GM23248 (cell line): ENCODE measurements around the gene RIT2. TPM values are rescaled to one million over a fixed set of nuclear protein-coding genes. Genes with fewer than 3 reads are reported as not detected.

Source experiments
- DNase-seq: peaks from one replicate; pipeline ENCODE4 v3.0.0-alpha.2; 2015
- H2AFZ ChIP-seq: fragments of 200-600 bp; sonication (generic); 2 replicates; pipeline ENCODE4 v1.6.1; 2016; ENCODE audit warnings: antibody characterized with exemption
- H3F3A ChIP-seq: fragments of 200-600 bp; sonication (generic); 2 replicates; pipeline ENCODE4 v1.6.1; 2016; ENCODE audit warnings: mild to moderate bottlenecking, antibody characterized with exemption, mixed run types; ENCODE audit not compliant: insufficient read depth
- H3K27ac ChIP-seq: fragments of 200-600 bp; sonication (generic); 2 replicates; pipeline ENCODE4 v1.5.1; 2016; ENCODE audit warnings: mild to moderate bottlenecking
- H3K27me3 ChIP-seq: fragments of 200-600 bp; sonication (generic); replicated peaks from 2 replicates; pipeline ENCODE4 v1.6.1; 2016; ENCODE audit warnings: mild to moderate bottlenecking; ENCODE audit not compliant: insufficient read depth
- H3K36me3 ChIP-seq: fragments of 200-600 bp; sonication (generic); 2 replicates; pipeline ENCODE4 v1.6.1; 2016; ENCODE audit warnings: low read depth, mild to moderate bottlenecking
- H3K4me1 ChIP-seq: fragments of 200-600 bp; sonication (generic); 2 replicates; pipeline ENCODE4 v1.6.1; 2016; ENCODE audit warnings: mild to moderate bottlenecking; ENCODE audit not compliant: insufficient read depth
- H3K4me2 ChIP-seq: fragments of 200-600 bp; sonication (generic); one replicate; pipeline ENCODE4 v1.6.1; 2016; ENCODE audit warnings: mild to moderate bottlenecking; ENCODE audit not compliant: unreplicated experiment
- H3K4me3 ChIP-seq: fragments of 200-600 bp; sonication (generic); 2 replicates; pipeline ENCODE4 v1.5.1; 2016; ENCODE audit warnings: mild to moderate bottlenecking
- H3K79me2 ChIP-seq: fragments of 200-600 bp; sonication (generic); 2 replicates; pipeline ENCODE4 v1.6.1; 2016; ENCODE audit warnings: mild to moderate bottlenecking; ENCODE audit not compliant: insufficient read depth
- H3K9ac ChIP-seq: fragments of 200-600 bp; sonication (generic); 2 replicates; pipeline ENCODE4 v1.6.1; 2016; ENCODE audit warnings: mild to moderate bottlenecking
- H3K9me2 ChIP-seq: fragments of 200-600 bp; sonication (generic); 2 replicates; pipeline ENCODE4 v1.6.1; 2016; ENCODE audit warnings: mixed run types, mild to moderate bottlenecking, moderate library complexity; ENCODE audit not compliant: insufficient read depth
- H3K9me3 ChIP-seq: fragments of 200-600 bp; sonication (generic); one replicate; pipeline ENCODE4 v1.6.1; 2017; ENCODE audit warnings: low read depth
- H4K20me1 ChIP-seq: fragments of 200-600 bp; sonication (generic); 2 replicates; pipeline ENCODE4 v1.6.0; 2016; ENCODE audit not compliant: insufficient read depth
- EZH2 ChIP-seq: fragments of 200-600 bp; sonication (generic); IDR thresholded peaks from 2 replicates; pipeline ENCODE4 v1.6.1; 2018; ENCODE audit warnings: antibody characterized with exemption, mild to moderate bottlenecking; ENCODE audit not compliant: insufficient read depth, poor library complexity, severe bottlenecking
- EZH2phosphoT487 ChIP-seq: fragments of 200-600 bp; sonication (generic); IDR thresholded peaks from 2 replicates; pipeline ENCODE4 v1.6.1; 2018; ENCODE audit warnings: antibody characterized with exemption, moderate library complexity, mild to moderate bottlenecking, low read depth; ENCODE audit not compliant: insufficient read depth
- WGBS, 2 experiments: methylation state at CpG; one replicate each; pipeline ENCODE4 v1.1.6; 2015 to 2017; ENCODE audit warnings: low lambda C conversion rate in 2 of 2, low coverage in 1 of 2; ENCODE audit errors: missing lambda C conversion rate in 2 of 2; 5-methylcytosine and 5-hydroxymethylcytosine counted together
- in situ Hi-C: fragments of 300-500 bp; cut with MboI; formaldehyde crosslinking; loops from 2 replicates; pipeline ENCODE4 v1.15.0; 2020
- polyA plus RNA-seq: library from polyadenylated mRNA; unstranded; fragments of >200 nt; fragmentation: Nextera tagmentation; extraction: Ambion mirVana; gene quantifications from 2 replicates; pipeline ENCODE4 v1.2.1, GENCODE V29; 2016
- total RNA-seq: library from RNA; depleted of rRNA; stranded (reverse); fragments of >200 nt; shearing (Covaris generic); gene quantifications from 2 replicates; pipeline ENCODE4 v1.2.3, GENCODE V29; 2014

Gene RIT2
- total and polyA plus RNA-seq, 2 experiments from 2014 or later, result not detected

GRCh38 chr18:43073771-43074170 is 41.7 kb downstream of the RIT2 start:
- in situ Hi-C loops, result no loop called here

DNA sequence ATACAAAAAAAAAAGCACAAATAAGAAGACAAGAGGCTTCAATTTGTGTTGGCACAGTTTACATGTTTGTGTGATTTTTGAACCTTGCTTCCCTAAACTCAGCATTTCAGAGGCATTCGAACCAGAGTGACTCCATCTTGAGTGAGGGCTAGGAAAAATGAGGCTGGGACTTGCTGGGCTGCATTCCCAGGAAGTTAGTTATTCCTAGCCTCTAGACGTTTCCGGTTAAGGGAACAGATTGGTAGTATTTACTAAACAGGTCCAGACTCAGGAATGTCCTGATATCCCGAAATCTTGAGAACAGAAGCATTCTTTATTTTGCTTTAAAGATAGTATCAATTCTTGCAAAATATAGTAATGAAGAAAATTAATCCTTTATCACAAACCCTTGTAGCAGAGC is 46.7 kb downstream of the RIT2 start:
- Histone ChIP-seq H3K9me2 (no peaks in the 10 kb centered on the region), H2AFZ (no peak overlapping the region), H3K9ac (no peak overlapping the region), H3K9me3 (no peaks in the 10 kb centered on the region), H3K27ac (no peak overlapping the region), H3K4me3 (no peak overlapping the region), H4K20me1 (no peaks in the 10 kb centered on the region), H3K36me3 (no peaks in the 10 kb centered on the region), H3F3A (no peaks in the 10 kb centered on the region), H3K79me2 (no peaks in the 10 kb centered on the region), H3K27me3 (no peaks in the 10 kb centered on the region), H3K4me2 (no peak overlapping the region), H3K4me1 (no peaks in the 10 kb centered on the region)
- DNase-seq, result no peak
- WGBS, 2 experiments, result 27 to 29% methylated on average over 4 of the region's 4 CpGs
- in situ Hi-C loops, result no loop called here
- TF ChIP-seq EZH2phosphoT487, result no peak
- no peak for TF ChIP-seq EZH2

More at GRCh38 chr18:43073771-43074170, 41.7 kb downstream of the RIT2 start:
- 28 to 44% methylated on average over 1 of the region's 1 CpG for WGBS, 2 experiments
- no peaks in the 10 kb centered on the region for H3K9me2 ChIP-seq
- DNase-seq, result no peak
- no peaks in the 10 kb centered on the region for H4K20me1 ChIP-seq
- TF ChIP-seq EZH2phosphoT487 (no peak), EZH2 (no peak)
- H3K79me2 ChIP-seq, result no peaks in the 10 kb centered on the region
- no peaks in the 10 kb centered on the region for H3F3A ChIP-seq
- H2AFZ ChIP-seq, result no peak overlapping the region
- H3K4me2 ChIP-seq, result no peak overlapping the region
- no peaks in the 10 kb centered on the region for H3K36me3 ChIP-seq
- no peaks in the 10 kb centered on the region for H3K27me3 ChIP-seq
- no peaks in the 10 kb centered on the region for H3K9me3 ChIP-seq
- H3K9ac ChIP-seq, result no peak overlapping the region
- no peaks in the 10 kb centered on the region for H3K4me1 ChIP-seq
- no peak overlapping the region for H3K4me3 ChIP-seq
- no peak overlapping the region for H3K27ac ChIP-seq

- no peak overlapping the region for H2AFZ ChIP-seq
- no peak overlapping the region for H3K9ac ChIP-seq
- no peak overlapping the region for H3K4me3 ChIP-seq
- no peaks in the 10 kb centered on the region for H3F3A ChIP-seq
- no peaks in the 10 kb centered on the region for H3K79me2 ChIP-seq
- no peaks in the 10 kb centered on the region for H3K4me1 ChIP-seq
- in situ Hi-C loops, result no loop called here
- H3K9me3 ChIP-seq, result no peaks in the 10 kb centered on the region
- no peaks in the 10 kb centered on the region for H3K36me3 ChIP-seq
- H3K27me3 ChIP-seq, result no peaks in the 10 kb centered on the region
- no peak overlapping the region for H3K27ac ChIP-seq
- TF ChIP-seq EZH2phosphoT487 (no peak), EZH2 (no peak)
- DNase-seq, result no peak
- H4K20me1 ChIP-seq, result no peaks in the 10 kb centered on the region
- no peak overlapping the region for H3K4me2 ChIP-seq
- 24 to 31% methylated on average over 1 of the region's 1 CpG for WGBS, 2 experiments
- no peaks in the 10 kb centered on the region for H3K9me2 ChIP-seq
Measured at GRCh38 chr18:43067570-43067969, 47.9 kb downstream of the RIT2 start.

DNA sequence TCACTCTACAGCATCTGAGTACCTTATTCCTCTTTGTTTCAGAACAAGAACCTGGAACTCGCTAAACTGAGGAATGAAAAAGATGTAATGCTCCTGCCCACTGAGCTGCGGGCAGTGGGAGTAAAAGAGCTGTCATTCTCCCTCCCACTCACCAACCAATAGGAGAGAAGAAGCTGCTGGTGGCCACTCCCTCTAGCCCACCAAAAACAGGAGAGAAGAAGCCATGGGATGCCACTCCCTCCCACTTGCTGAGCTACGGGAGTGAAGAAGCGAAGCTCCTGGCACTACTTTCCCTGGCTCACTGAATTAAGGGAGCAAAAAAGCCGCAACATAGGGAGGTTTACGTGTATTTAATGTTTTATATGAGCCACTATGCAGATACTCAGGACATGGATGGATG is 53.7 kb downstream of the RIT2 start:
- TF ChIP-seq EZH2, result no peak
- no peak for TF ChIP-seq EZH2phosphoT487
- Histone ChIP-seq H3K4me2 (no peak overlapping the region), H3K36me3 (no peaks in the 10 kb centered on the region), H3K27me3 (no peaks in the 10 kb centered on the region), H3K27ac (no peak overlapping the region), H3K4me3 (no peak overlapping the region), H3K79me2 (no peaks in the 10 kb centered on the region), H3K9me3 (no peaks in the 10 kb centered on the region), H2AFZ (no peak overlapping the region), H3K4me1 (no peaks in the 10 kb centered on the region), H4K20me1 (no peaks in the 10 kb centered on the region), H3F3A (no peaks in the 10 kb centered on the region), H3K9ac (no peak overlapping the region), H3K9me2 (no peaks in the 10 kb centered on the region)
- no peak for DNase-seq
- 43 to 48% methylated on average over 6 of the region's 6 CpGs for WGBS, 2 experiments
- in situ Hi-C loops, result no loop called here

GRCh38 chr18:43061318-43061717 is 54.2 kb downstream of the RIT2 start:
- no peaks in the 10 kb centered on the region for H3F3A ChIP-seq
- no peaks in the 10 kb centered on the region for H3K4me1 ChIP-seq
- no peak overlapping the region for H3K4me3 ChIP-seq
- no peak overlapping the region for H3K27ac ChIP-seq
- TF ChIP-seq EZH2phosphoT487 (no peak), EZH2 (no peak)
- no peaks in the 10 kb centered on the region for H3K27me3 ChIP-seq
- no peaks in the 10 kb centered on the region for H3K9me3 ChIP-seq
- no peaks in the 10 kb centered on the region for H4K20me1 ChIP-seq
- no peak for DNase-seq
- H2AFZ ChIP-seq, result no peak overlapping the region
- 43 to 44% methylated on average over 4 of the region's 4 CpGs for WGBS, 2 experiments
- no peak overlapping the region for H3K9ac ChIP-seq
- in situ Hi-C loops, result no loop called here
- H3K36me3 ChIP-seq, result no peaks in the 10 kb centered on the region
- H3K79me2 ChIP-seq, result no peaks in the 10 kb centered on the region
- H3K9me2 ChIP-seq, result no peaks in the 10 kb centered on the region
- H3K4me2 ChIP-seq, result no peak overlapping the region
